HCT116 (cell line): Measurements from ENCODE around the gene SPR. TPM values are rescaled to one million over a fixed set of nuclear protein-coding genes. Genes with fewer than 3 reads are reported as not detected.
"Not testable (repeated sequence)": the region's sequence is repeated elsewhere in the genome, so short reads cannot be mapped to it uniquely, and the experiment has no call there.

ENCODE experiments used
- ATAC-seq: fragments of 200-7000 bp; cut with Tn5 transposase; 2 replicates; pipeline ENCODE4 v1.9.1; 2020; ENCODE audit warnings: mild to moderate bottlenecking, moderate library complexity
- BruUV-seq: library from RNA; stranded (reverse); fragments of 400-500 nt; replicated peaks from 2 replicates; lab custom pipeline; 2021; lab: Mats Ljungman, UMichigan
- CTCF ChIA-PET: fragments of 300-600 bp; sonication (Branson Sonifier 250); formaldehyde crosslinking; loops from one replicate; lab custom pipeline; 2021; ENCODE audit warnings: antibody characterized with exemption; lab: Charles Lee
- POLR2A ChIA-PET: fragments of 300-600, 350-600 bp; sonication (Branson Sonifier 250); formaldehyde crosslinking; loops from one replicate; lab custom pipeline; 2021; ENCODE audit warnings: antibody characterized with exemption; lab: Charles Lee
- RAD21 ChIA-PET, 2 experiments: fragments of 300-600 bp; sonication (Branson Sonifier 250); formaldehyde crosslinking; loops; one replicate each; lab custom pipeline; 2023; ENCODE audit warnings: low total read pairs in 2 of 2; ENCODE audit not compliant: uncharacterized antibody in 2 of 2, unreplicated experiment in 2 of 2, low non-redundant PET in 1 of 2; lab: Charles Lee
- DNase-seq: peaks from one replicate; pipeline ENCODE4 v3.0.0-alpha.2; 2010; ENCODE audit warnings: low read depth, low spot score
- H2AFZ ChIP-seq: fragments of 200-600 bp; shearing (Covaris generic), sonication (generic); 2 replicates; pipeline ENCODE4 v1.6.1; 2017; ENCODE audit warnings: low read depth, mixed run types, mixed read lengths, antibody characterized with exemption, low read length; ENCODE audit not compliant: poor library complexity, severe bottlenecking
- H3K27ac ChIP-seq: 2 replicates; pipeline ENCODE4 v1.5.1; 2012; ENCODE audit warnings: low read depth, low read length
- H3K27me3 ChIP-seq: fragments of 200-600 bp; sonication (generic); 2 replicates; pipeline ENCODE4 v1.6.1; 2016; ENCODE audit warnings: mixed run types, low read length, mixed read lengths; ENCODE audit not compliant: insufficient read depth
- H3K36me3 ChIP-seq, 2 experiments: fragments of 200-500 bp in 1 of 2; fragments of 200-600 bp in 1 of 2; sonication (Bioruptor generic) in 1 of 2; sonication (generic) in 1 of 2; 2 replicates each; pipeline versions ENCODE4 v1.5.1 to v1.6.1; 2014 to 2016; ENCODE audit warnings: low read length in 2 of 2, inconsistent platforms in 1 of 2, mixed read lengths in 1 of 2, mixed run types in 1 of 2; ENCODE audit not compliant: insufficient read depth in 2 of 2, control insufficient read depth in 1 of 2
- H3K4me1 ChIP-seq, 2 experiments: fragments of 200-600 bp in 1 of 2; sonication (generic) in 1 of 2; 2 replicates each; pipeline versions ENCODE4 v1.5.1 to v1.6.1; 2012 to 2017; ENCODE audit warnings: low read length in 2 of 2, inconsistent platforms in 1 of 2, mild to moderate bottlenecking in 1 of 2, mixed read lengths in 1 of 2, mixed run types in 1 of 2, moderate library complexity in 1 of 2; ENCODE audit not compliant: insufficient read depth in 2 of 2, control insufficient read depth in 1 of 2
- H3K4me2 ChIP-seq: fragments of 200-600 bp; sonication (generic); 2 replicates; pipeline ENCODE4 v1.6.1; 2017; ENCODE audit warnings: mixed run types, low read length, mixed read lengths
- H3K4me3 ChIP-seq, 2 experiments: fragments of 200-600 bp in 1 of 2; sonication (generic) in 1 of 2; replicated peaks in 1 of 2; 2 replicates each; pipeline ENCODE4 v1.5.1; 2011 to 2016; ENCODE audit warnings: low read length in 2 of 2, control low read depth in 1 of 2, low read depth in 1 of 2, mild to moderate bottlenecking in 1 of 2, mixed read lengths in 1 of 2, mixed run types in 1 of 2
- H3K79me2 ChIP-seq: fragments of 200-600 bp; sonication (generic); 2 replicates; pipeline ENCODE4 v1.6.1; 2017; ENCODE audit warnings: mild to moderate bottlenecking, mixed run types, low read length, moderate library complexity, mixed read lengths; ENCODE audit not compliant: insufficient read depth
- H3K9ac ChIP-seq: fragments of 200-600 bp; sonication (generic); 2 replicates; pipeline ENCODE4 v1.6.1; 2016; ENCODE audit warnings: low read length, mixed read lengths
- H3K9me2 ChIP-seq: fragments of 200-600 bp; sonication (generic), shearing (Covaris generic); 2 replicates; pipeline ENCODE4 v1.6.1; 2017; ENCODE audit warnings: mixed run types, mild to moderate bottlenecking, moderate library complexity; ENCODE audit not compliant: insufficient read depth
- H3K9me3 ChIP-seq, 2 experiments: fragments of 200-500 bp in 1 of 2; fragments of 200-600 bp in 1 of 2; sonication (Bioruptor generic) in 1 of 2; sonication (generic) in 1 of 2; 2 replicates each; pipeline ENCODE4 v1.6.1; 2014 to 2017; ENCODE audit warnings: low read length in 2 of 2, mixed read lengths in 2 of 2, inconsistent platforms in 1 of 2, low read depth in 1 of 2, mild to moderate bottlenecking in 1 of 2, mixed run types in 1 of 2, moderate library complexity in 1 of 2; ENCODE audit not compliant: control insufficient read depth in 1 of 2, insufficient read depth in 1 of 2
- H4K20me1 ChIP-seq: fragments of 200-600 bp; sonication (generic), shearing (Covaris generic); 2 replicates; pipeline ENCODE4 v1.6.1; 2017; ENCODE audit warnings: mixed run types, mild to moderate bottlenecking, moderate library complexity; ENCODE audit not compliant: insufficient read depth
- CBX3 ChIP-seq: IDR thresholded peaks from 2 replicates; pipeline ENCODE4 v1.6.1; 2012; ENCODE audit warnings: low read depth
- CEBPB ChIP-seq: IDR thresholded peaks from 2 replicates; pipeline ENCODE4 v1.6.1; 2012; ENCODE audit warnings: low read depth
- EGR1 ChIP-seq: IDR thresholded peaks from 2 replicates; pipeline ENCODE4 v1.6.1; 2012; ENCODE audit warnings: low read depth
- ELF1 ChIP-seq: IDR thresholded peaks from 2 replicates; pipeline ENCODE4 v1.6.1; 2012; ENCODE audit warnings: low read depth, borderline replicate concordance
- FOSL1 ChIP-seq: IDR thresholded peaks from 2 replicates; pipeline ENCODE4 v1.6.1; 2012; ENCODE audit warnings: low read depth
- JUND ChIP-seq: IDR thresholded peaks from 2 replicates; pipeline ENCODE4 v1.6.1; 2012
- POLR2AphosphoS5 ChIP-seq: IDR thresholded peaks from 2 replicates; pipeline ENCODE4 v1.6.1; 2011; ENCODE audit warnings: mild to moderate bottlenecking, low read depth, low read length, moderate library complexity
- SIN3A ChIP-seq: IDR thresholded peaks from 2 replicates; pipeline ENCODE4 v1.6.1; 2012; ENCODE audit warnings: low read depth
- SP1 ChIP-seq: IDR thresholded peaks from 2 replicates; pipeline ENCODE4 v1.6.1; 2012; ENCODE audit warnings: low read depth
- TCF7L2 ChIP-seq: IDR thresholded peaks from 2 replicates; pipeline ENCODE4 v1.7.0; 2011; ENCODE audit warnings: borderline replicate concordance, inconsistent platforms; ENCODE audit not compliant: insufficient read depth, insufficient read length; ENCODE audit errors: extremely low read depth
- ZFX ChIP-seq: fragments of 450-650 bp; IDR thresholded peaks from 2 replicates; pipeline ENCODE4 v1.6.1; 2017
- intact Hi-C: fragments of 100-400 bp; cut with micrococcal nuclease; formaldehyde crosslinking; loops from 2 replicates; pipeline ENCODE4 v1.10.0; 2022
- total RNA-seq: library from RNA; stranded (reverse); gene quantifications from one replicate; pipeline ENCODE4 v1.2.1, GENCODE V29; 2021; ENCODE audit not compliant: unreplicated experiment
- TF ChIP-seq, protein P1 (sequence below), 3 experiments: fragments of 200-600 bp in 1 of 3; sonication (generic) in 1 of 3; IDR thresholded peaks in 2 of 3; conservative IDR thresholded peaks in 1 of 3; 2 replicates each; pipeline ENCODE4 v1.5.1; 2012 to 2017; ENCODE audit warnings: low read depth in 2 of 3, low read length in 2 of 3, antibody characterized with exemption in 1 of 3, borderline replicate concordance in 1 of 3, control low read depth in 1 of 3, mild to moderate bottlenecking in 1 of 3, mixed read lengths in 1 of 3, mixed run types in 1 of 3, moderate library complexity in 1 of 3; ENCODE audit not compliant: insufficient read depth in 1 of 3
- TF ChIP-seq, protein P2 (sequence below): IDR thresholded peaks from 2 replicates; pipeline ENCODE4 v1.6.1; 2012; ENCODE audit warnings: low read depth
- TF ChIP-seq, protein P3 (sequence below): IDR thresholded peaks from 2 replicates; pipeline ENCODE4 v1.6.1; 2012

The SPR gene
- total RNA-seq, 1 experiment from 2014 or later, result 66.9 TPM

DNA sequence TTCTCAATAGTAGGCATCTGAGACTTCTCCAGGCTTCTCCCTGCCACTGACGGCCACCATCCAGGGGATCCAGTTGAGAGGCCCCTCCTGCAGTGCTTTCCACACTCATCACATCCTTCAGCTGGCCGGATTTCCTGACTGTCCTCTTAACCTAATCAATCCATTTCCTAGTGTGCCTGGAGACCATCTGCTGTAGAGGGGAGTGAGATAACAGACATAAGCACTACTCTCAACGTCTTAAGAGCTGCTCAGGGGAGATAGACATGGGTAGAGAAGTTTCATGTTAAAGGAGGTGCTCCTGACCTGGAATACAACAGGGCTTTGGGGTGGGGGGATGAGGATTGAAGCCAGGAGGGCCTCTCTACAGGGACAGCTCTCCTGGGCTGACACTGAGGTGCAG lies 14.2 kb downstream of the SPR start:
- Histone ChIP-seq H3K27me3 (no peaks in the 10 kb centered on the region; the same call in 1 of the 2 replicates), H3K9me2 (no peaks in the 10 kb centered on the region), H3K4me3 (no peak overlapping the region), H3K4me1 (no peaks in the 10 kb centered on the region), H3K9me3 (no peaks in the 10 kb centered on the region), H3K27ac (no peak overlapping the region), H3K79me2 (no peaks in the 10 kb centered on the region), H2AFZ (no peak overlapping the region), H3K36me3 (no peaks in the 10 kb centered on the region), H3K4me2 (no peak overlapping the region), H4K20me1 (no peaks in the 10 kb centered on the region), H3K9ac (no peak overlapping the region)
- TF ChIP-seq, protein P1, sequence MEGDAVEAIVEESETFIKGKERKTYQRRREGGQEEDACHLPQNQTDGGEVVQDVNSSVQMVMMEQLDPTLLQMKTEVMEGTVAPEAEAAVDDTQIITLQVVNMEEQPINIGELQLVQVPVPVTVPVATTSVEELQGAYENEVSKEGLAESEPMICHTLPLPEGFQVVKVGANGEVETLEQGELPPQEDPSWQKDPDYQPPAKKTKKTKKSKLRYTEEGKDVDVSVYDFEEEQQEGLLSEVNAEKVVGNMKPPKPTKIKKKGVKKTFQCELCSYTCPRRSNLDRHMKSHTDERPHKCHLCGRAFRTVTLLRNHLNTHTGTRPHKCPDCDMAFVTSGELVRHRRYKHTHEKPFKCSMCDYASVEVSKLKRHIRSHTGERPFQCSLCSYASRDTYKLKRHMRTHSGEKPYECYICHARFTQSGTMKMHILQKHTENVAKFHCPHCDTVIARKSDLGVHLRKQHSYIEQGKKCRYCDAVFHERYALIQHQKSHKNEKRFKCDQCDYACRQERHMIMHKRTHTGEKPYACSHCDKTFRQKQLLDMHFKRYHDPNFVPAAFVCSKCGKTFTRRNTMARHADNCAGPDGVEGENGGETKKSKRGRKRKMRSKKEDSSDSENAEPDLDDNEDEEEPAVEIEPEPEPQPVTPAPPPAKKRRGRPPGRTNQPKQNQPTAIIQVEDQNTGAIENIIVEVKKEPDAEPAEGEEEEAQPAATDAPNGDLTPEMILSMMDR (IDR thresholded peaks at IDR 0.05 in 2 of 3, conservative IDR thresholded peaks at IDR 0.05 in 1 of 3; ENCODE audit: borderline replicate concordance in 1 of 3, insufficient read depth in 1 of 3, low read depth in 2 of 3, low read length in 2 of 3), result no peak
- TF ChIP-seq, protein P2, sequence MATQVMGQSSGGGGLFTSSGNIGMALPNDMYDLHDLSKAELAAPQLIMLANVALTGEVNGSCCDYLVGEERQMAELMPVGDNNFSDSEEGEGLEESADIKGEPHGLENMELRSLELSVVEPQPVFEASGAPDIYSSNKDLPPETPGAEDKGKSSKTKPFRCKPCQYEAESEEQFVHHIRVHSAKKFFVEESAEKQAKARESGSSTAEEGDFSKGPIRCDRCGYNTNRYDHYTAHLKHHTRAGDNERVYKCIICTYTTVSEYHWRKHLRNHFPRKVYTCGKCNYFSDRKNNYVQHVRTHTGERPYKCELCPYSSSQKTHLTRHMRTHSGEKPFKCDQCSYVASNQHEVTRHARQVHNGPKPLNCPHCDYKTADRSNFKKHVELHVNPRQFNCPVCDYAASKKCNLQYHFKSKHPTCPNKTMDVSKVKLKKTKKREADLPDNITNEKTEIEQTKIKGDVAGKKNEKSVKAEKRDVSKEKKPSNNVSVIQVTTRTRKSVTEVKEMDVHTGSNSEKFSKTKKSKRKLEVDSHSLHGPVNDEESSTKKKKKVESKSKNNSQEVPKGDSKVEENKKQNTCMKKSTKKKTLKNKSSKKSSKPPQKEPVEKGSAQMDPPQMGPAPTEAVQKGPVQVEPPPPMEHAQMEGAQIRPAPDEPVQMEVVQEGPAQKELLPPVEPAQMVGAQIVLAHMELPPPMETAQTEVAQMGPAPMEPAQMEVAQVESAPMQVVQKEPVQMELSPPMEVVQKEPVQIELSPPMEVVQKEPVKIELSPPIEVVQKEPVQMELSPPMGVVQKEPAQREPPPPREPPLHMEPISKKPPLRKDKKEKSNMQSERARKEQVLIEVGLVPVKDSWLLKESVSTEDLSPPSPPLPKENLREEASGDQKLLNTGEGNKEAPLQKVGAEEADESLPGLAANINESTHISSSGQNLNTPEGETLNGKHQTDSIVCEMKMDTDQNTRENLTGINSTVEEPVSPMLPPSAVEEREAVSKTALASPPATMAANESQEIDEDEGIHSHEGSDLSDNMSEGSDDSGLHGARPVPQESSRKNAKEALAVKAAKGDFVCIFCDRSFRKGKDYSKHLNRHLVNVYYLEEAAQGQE, result no peak
- TF ChIP-seq SP1 (no peak), POLR2AphosphoS5 (no peak), ELF1 (no peak), JUND (no peak), SIN3A (no peak), EGR1 (no peak), CEBPB (no peak), FOSL1 (no peak), ZFX (no peak), TCF7L2 (no peak), CBX3 (no peak)
- TF ChIP-seq, protein P3, sequence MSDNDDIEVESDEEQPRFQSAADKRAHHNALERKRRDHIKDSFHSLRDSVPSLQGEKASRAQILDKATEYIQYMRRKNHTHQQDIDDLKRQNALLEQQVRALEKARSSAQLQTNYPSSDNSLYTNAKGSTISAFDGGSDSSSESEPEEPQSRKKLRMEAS, result no peak
- RAD21 ChIA-PET, result no interaction called here
- DNase-seq (no peak), ATAC-seq (no peak)
- POLR2A ChIA-PET, result no interaction called here
- BruUV-seq, result no TSS peak
- intact Hi-C loops, result no loop called here
- CTCF ChIA-PET, result no interaction called here

DNA sequence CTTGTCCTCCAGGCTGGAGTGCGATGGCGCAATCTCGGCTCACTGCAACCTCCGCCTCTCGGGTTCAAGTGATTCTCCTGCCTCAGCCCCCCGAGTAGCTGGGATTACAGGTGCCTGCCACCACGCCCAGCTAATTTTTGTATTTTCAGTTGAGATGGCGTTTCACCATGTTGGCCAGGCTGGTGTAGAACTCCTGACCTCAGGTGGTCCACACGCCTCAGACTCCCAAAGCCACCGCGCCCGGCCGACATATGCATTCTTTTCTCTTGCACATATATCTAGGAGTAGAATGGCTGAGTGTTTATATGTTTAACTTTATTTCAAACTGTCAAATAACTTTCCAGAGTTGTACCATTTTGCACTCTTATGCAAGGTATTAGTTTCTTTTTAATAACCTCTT lies 20.2 kb downstream of the SPR start:
- RAD21 ChIA-PET, ATAC-seq, H3K27ac ChIP-seq, H3K9me2 ChIP-seq, H3K4me2 ChIP-seq, H3K9ac ChIP-seq, POLR2A ChIA-PET, H4K20me1 ChIP-seq, H3K4me3 ChIP-seq, H3K36me3 ChIP-seq, BruUV-seq, H2AFZ ChIP-seq, H3K79me2 ChIP-seq, DNase-seq, H3K9me3 ChIP-seq, CTCF ChIA-PET, H3K4me1 ChIP-seq: not testable (repeated sequence)
- peaks cover 14% of the 10 kb centered on the region for H3K27me3 ChIP-seq
- intact Hi-C loops, result loop anchor here (5.0 kb wide), 1 partner anchor 270 kb away; no protein-coding TSS in a partner anchor
